OCI-LY1 (cell line): ENCODE data around the gene VAV2.

Experiments used
- H2AFZ ChIP-seq: fragments of 200-600 bp; sonication (generic), shearing (Covaris generic); 2 replicates; pipeline ENCODE4 v1.6.0; 2014; ENCODE audit warnings: antibody characterized with exemption, mild to moderate bottlenecking, low read length
- H3F3A ChIP-seq: fragments of 200-600 bp; sonication (generic), shearing (Covaris generic); 2 replicates; pipeline ENCODE4 v1.6.0; 2014; ENCODE audit warnings: mild to moderate bottlenecking, antibody characterized with exemption, low read length, moderate library complexity; ENCODE audit not compliant: insufficient read depth
- H3K27ac ChIP-seq: fragments of 200-600 bp; sonication (generic); 2 replicates; pipeline ENCODE4 v1.5.1; 2014; ENCODE audit warnings: low read length, mixed run types, mild to moderate bottlenecking, low read depth; ENCODE audit not compliant: poor library complexity, severe bottlenecking
- H3K27me3 ChIP-seq: fragments of 200-600 bp; sonication (generic); 2 replicates; pipeline ENCODE4 v1.6.0; 2014; ENCODE audit warnings: antibody characterized with exemption, mild to moderate bottlenecking, low read length, moderate library complexity; ENCODE audit not compliant: insufficient read depth
- H3K36me3 ChIP-seq: fragments of 200-600 bp; sonication (generic); 2 replicates; pipeline ENCODE4 v1.6.1; 2014; ENCODE audit warnings: mild to moderate bottlenecking, antibody characterized with exemption, low read length, moderate library complexity, mixed read lengths; ENCODE audit not compliant: insufficient read depth
- H3K4me1 ChIP-seq: fragments of 200-600 bp; sonication (generic); 2 replicates; pipeline ENCODE4 v1.5.1; 2014; ENCODE audit warnings: mild to moderate bottlenecking, low read length, moderate library complexity; ENCODE audit not compliant: insufficient read depth, severe bottlenecking
- H3K4me2 ChIP-seq: fragments of 200-600 bp; sonication (generic), shearing (Covaris generic); 2 replicates; pipeline ENCODE4 v1.6.1; 2014; ENCODE audit warnings: low read length
- H3K4me3 ChIP-seq: fragments of 200-600 bp; sonication (generic); 2 replicates; pipeline ENCODE4 v1.5.1; 2014; ENCODE audit warnings: low read length, low read depth, mild to moderate bottlenecking, mixed read lengths; ENCODE audit not compliant: poor library complexity, severe bottlenecking
- H3K79me2 ChIP-seq: fragments of 200-600 bp; shearing (Covaris generic); 2 replicates; pipeline ENCODE4 v1.6.1; 2016; ENCODE audit warnings: mixed run types, low read length, mixed read lengths; ENCODE audit not compliant: insufficient read depth
- H3K9ac ChIP-seq: fragments of 200-600 bp; sonication (generic), shearing (Covaris generic); 2 replicates; pipeline ENCODE4 v1.6.1; 2014; ENCODE audit warnings: mild to moderate bottlenecking, low read length, mixed read lengths
- H3K9me2 ChIP-seq: fragments of 200-600 bp; sonication (generic), shearing (Covaris generic); 2 replicates; pipeline ENCODE4 v1.6.1; 2014; ENCODE audit warnings: low read depth, mild to moderate bottlenecking, low read length, mixed read lengths
- H3K9me3 ChIP-seq: fragments of 200-600 bp; shearing (Covaris generic); 2 replicates; pipeline ENCODE4 v1.6.1; 2014; ENCODE audit warnings: low read length, mixed read lengths
- H4K20me1 ChIP-seq: fragments of 200-600 bp; sonication (generic), shearing (Covaris generic); 2 replicates; pipeline ENCODE4 v1.6.0; 2016; ENCODE audit warnings: mild to moderate bottlenecking, low read length; ENCODE audit not compliant: insufficient read depth
- CTCF ChIP-seq: fragments of 200-600 bp; sonication (generic), shearing (Covaris generic); IDR thresholded peaks from 2 replicates; pipeline ENCODE4 v1.5.1; 2017; ENCODE audit warnings: mild to moderate bottlenecking, antibody characterized with exemption, low read length, moderate library complexity, mixed read lengths
- EZH2 ChIP-seq: fragments of 200-600 bp; sonication (generic), shearing (Covaris generic); IDR thresholded peaks from 2 replicates; pipeline ENCODE4 v1.8.0; 2017; ENCODE audit warnings: borderline replicate concordance, mixed run types, mild to moderate bottlenecking, antibody characterized with exemption, low read length, moderate library complexity, mixed read lengths

Gene VAV2

DNA sequence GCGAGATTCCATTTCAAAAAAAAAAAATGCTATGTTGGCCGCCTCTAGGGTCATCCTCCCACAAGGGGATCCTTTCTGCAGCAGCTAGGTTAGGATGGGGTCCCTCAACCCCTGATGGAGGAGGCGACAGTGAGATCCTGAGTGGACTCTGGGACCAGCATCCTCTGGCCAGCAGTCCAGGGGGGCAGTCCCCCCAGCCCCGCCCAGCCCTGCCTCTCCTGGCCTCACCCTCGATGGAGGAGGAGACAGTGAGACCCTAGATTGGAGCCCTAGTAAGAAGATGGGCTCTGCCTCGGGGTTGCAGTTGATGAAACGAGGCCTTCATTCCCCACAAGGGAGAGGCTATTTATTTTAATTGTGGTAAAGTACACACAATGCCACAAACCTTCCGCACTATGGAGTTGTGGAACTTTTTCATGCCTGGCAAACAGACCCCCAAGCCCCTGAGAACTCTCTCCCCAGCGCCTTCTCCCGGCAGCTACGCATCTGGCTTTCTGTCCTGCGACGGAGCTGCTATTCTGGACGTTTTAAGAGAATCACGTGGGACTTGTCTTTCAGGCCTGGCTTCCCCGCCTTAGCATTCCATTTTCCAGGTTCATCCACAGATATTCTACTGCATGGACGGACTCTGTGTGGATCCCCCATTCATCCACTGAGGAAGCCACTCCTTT, 15.8 kb downstream of the VAV2 start:
- Histone ChIP-seq H4K20me1 (no peaks in the 10 kb centered on the region), H3K27me3 (peaks cover 14% of the 10 kb centered on the region; the same call in 1 of the 2 replicates), H3K36me3 (no peaks in the 10 kb centered on the region), H3K4me2 (no peak overlapping the region), H2AFZ (no peak overlapping the region), H3K9me2 (no peaks in the 10 kb centered on the region), H3F3A (no peaks in the 10 kb centered on the region), H3K4me1 (no peaks in the 10 kb centered on the region), H3K9ac (no peak overlapping the region), H3K9me3 (no peaks in the 10 kb centered on the region), H3K79me2 (no peaks in the 10 kb centered on the region), H3K27ac (no peak overlapping the region), H3K4me3 (no peak overlapping the region)
- TF ChIP-seq EZH2 = no peak
- TF ChIP-seq CTCF = no peak

- Histone ChIP-seq H3K27ac (no peak overlapping the region), H3F3A (no peaks in the 10 kb centered on the region), H2AFZ (no peak overlapping the region), H3K9me2 (no peaks in the 10 kb centered on the region), H3K4me1 (no peaks in the 10 kb centered on the region), H3K27me3 (peaks cover 12% of the 10 kb centered on the region; the same call in 1 of the 2 replicates), H3K36me3 (no peaks in the 10 kb centered on the region), H3K9me3 (no peaks in the 10 kb centered on the region), H3K9ac (no peak overlapping the region), H4K20me1 (no peaks in the 10 kb centered on the region), H3K79me2 (no peaks in the 10 kb centered on the region), H3K4me3 (no peak overlapping the region), H3K4me2 (no peak overlapping the region)
- no peak for TF ChIP-seq EZH2
- no peak for TF ChIP-seq CTCF
Observed at GRCh38 chr9:133975511-133975910, 16.6 kb downstream of the VAV2 start.

GRCh38 chr9:133974631-133975341, 17.3 kb downstream of the VAV2 start:
- TF ChIP-seq CTCF (no peak), EZH2 (no peak)
- H3K4me1 ChIP-seq = no peaks in the 10 kb centered on the region
- H3K4me3 ChIP-seq = no peak overlapping the region
- no peaks in the 10 kb centered on the region for H3F3A ChIP-seq
- no peaks in the 10 kb centered on the region for H3K9me2 ChIP-seq
- H2AFZ ChIP-seq = no peak overlapping the region
- peaks cover 7% of the 10 kb centered on the region; the same call in 1 of the 2 replicates for H3K27me3 ChIP-seq
- no peaks in the 10 kb centered on the region for H4K20me1 ChIP-seq
- H3K9me3 ChIP-seq = no peaks in the 10 kb centered on the region
- H3K79me2 ChIP-seq = no peaks in the 10 kb centered on the region
- no peak overlapping the region for H3K9ac ChIP-seq
- no peaks in the 10 kb centered on the region for H3K36me3 ChIP-seq
- H3K27ac ChIP-seq = no peak overlapping the region
- H3K4me2 ChIP-seq = no peak overlapping the region
